GM13977 (cell line): Measurements from ENCODE around the gene NFKBIZ.

Source experiments
- DNase-seq: peaks from one replicate; pipeline ENCODE4 v3.0.0; 2012; ENCODE audit warnings: low spot score
- in situ Hi-C: fragments of 300-500 bp; cut with MboI; formaldehyde crosslinking; loops from one replicate; pipeline ENCODE4 v1.12.0; 2022; ENCODE audit warnings: low sequenced_read_pairs, low pct_unique_long_range_greater_than_20kb, mixed read lengths, inconsistent platforms; ENCODE audit not compliant: unreplicated experiment
- TF ChIP-seq, protein P1 (sequence below): IDR thresholded peaks from 2 replicates; pipeline ENCODE4 v1.5.1; 2012; ENCODE audit warnings: mild to moderate bottlenecking, control low read depth; ENCODE audit not compliant: insufficient read depth; ENCODE audit errors: extremely low read depth, missing control alignments

Gene NFKBIZ

DNA sequence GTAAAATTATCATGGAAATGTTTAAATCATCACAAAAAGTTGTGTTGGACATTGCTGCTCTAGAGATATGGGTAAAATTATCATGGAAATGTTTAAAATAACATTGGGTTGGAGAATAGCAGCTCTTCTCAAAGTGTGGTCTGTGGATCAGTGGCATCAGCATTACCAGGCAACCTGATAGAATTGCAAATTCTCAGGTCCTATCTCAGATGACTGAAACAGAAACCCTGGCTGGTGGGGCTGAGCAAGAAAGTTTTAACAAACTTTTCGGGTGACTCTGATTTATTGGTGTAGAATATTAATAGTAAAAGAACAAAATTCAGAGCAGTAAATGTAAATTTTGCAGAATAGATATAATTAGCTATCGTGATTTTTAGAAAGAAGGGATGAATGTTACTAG lies 41.4 kb upstream of the NFKBIZ start:
- TF ChIP-seq, protein P1, sequence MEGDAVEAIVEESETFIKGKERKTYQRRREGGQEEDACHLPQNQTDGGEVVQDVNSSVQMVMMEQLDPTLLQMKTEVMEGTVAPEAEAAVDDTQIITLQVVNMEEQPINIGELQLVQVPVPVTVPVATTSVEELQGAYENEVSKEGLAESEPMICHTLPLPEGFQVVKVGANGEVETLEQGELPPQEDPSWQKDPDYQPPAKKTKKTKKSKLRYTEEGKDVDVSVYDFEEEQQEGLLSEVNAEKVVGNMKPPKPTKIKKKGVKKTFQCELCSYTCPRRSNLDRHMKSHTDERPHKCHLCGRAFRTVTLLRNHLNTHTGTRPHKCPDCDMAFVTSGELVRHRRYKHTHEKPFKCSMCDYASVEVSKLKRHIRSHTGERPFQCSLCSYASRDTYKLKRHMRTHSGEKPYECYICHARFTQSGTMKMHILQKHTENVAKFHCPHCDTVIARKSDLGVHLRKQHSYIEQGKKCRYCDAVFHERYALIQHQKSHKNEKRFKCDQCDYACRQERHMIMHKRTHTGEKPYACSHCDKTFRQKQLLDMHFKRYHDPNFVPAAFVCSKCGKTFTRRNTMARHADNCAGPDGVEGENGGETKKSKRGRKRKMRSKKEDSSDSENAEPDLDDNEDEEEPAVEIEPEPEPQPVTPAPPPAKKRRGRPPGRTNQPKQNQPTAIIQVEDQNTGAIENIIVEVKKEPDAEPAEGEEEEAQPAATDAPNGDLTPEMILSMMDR: no peak
- peak; percentile 32 for DNase-seq
- in situ Hi-C loops: loop anchor here (10.0 kb wide), 1 partner anchor 727 kb away; no protein-coding TSS in a partner anchor

GRCh38 chr3:101809178-101810021 lies 39.9 kb upstream of the NFKBIZ start:
- in situ Hi-C loops: loop anchor here (5.0 to 10.0 kb wide), 2 partner anchors 418 to 725 kb away; no protein-coding TSS in a partner anchor
- DNase-seq: peak; percentile 43
- TF ChIP-seq, protein P1: peak; percentile 65

GRCh38 chr3:101810022-101810418 lies 39.3 kb upstream of the NFKBIZ start:
- in situ Hi-C loops: loop anchor here (5.0 kb wide), 1 partner anchor 417 kb away; no protein-coding TSS in a partner anchor
- TF ChIP-seq, protein P1: no peak
- DNase-seq: no peak

- no peak for DNase-seq
- in situ Hi-C loops: loop anchor here (5.0 kb wide), 1 partner anchor 415 kb away; no protein-coding TSS in a partner anchor
- TF ChIP-seq, protein P1: no peak
Observed at GRCh38 chr3:101811875-101812274, 37.4 kb upstream of the NFKBIZ start.

DNA sequence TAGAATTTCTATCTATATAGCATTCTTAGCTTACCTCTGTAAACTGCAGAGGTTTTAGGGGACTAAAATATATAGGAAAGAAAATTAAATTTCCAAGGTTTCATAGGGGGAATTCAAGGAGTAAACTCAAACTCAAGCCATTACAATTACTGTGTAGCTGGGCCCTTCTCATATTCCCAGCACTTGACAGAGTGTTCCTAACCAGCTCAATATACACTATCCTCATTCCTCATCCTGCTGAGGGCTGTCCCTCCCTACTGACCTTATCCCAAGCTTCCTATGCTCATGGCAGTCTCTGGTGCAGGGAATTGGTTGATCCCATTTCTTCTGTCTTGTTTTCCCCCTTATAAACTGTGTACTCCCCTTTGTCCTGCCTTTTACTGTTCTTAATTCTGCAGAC lies 36.4 kb upstream of the NFKBIZ start:
- in situ Hi-C loops: loop anchor here (5.0 kb wide), 1 partner anchor 414 kb away; no protein-coding TSS in a partner anchor
- TF ChIP-seq, protein P1: no peak
- DNase-seq: no peak

DNA sequence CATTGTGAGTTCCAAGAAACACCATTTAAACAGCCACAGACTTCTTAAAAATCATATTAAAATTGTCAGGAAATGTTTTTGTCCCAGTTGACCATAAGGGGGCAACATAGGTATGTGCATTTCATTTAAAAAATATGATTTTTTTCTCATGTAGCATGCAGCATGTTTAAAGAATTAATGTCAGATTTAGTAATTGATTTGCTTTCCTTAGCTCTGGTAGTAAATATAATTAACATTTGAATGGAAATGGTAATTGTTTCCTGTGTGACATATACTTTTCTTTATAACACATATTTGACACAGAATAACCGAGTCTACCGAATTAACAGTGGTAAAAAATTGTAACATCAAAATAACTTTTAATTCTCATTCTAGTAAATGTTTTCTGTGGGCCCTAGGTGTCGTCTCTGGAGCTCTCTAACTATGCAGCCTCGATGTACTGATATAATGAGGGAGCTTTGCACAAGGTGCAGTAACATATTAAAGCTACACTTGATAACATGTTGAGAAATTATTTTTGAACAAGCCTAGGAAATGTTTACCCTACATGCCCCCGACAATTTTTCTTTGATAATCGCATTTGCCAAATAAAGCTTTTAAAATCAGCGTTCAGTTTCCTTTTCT lies 35.4 kb upstream of the NFKBIZ start:
- TF ChIP-seq, protein P1: peak; percentile 60
- in situ Hi-C loops: loop anchor here (5.0 kb wide), 1 partner anchor 413 kb away; no protein-coding TSS in a partner anchor
- DNase-seq: no peak
